Medulla oblongata (tissue), 1 donor: ENCODE data around the gene LRRC1.

Experiments used
- DNase-seq: peaks from one replicate; pipeline ENCODE4 v3.0.0-alpha.2; 2015; ENCODE audit errors: extremely low spot score

The LRRC1 gene

DNA sequence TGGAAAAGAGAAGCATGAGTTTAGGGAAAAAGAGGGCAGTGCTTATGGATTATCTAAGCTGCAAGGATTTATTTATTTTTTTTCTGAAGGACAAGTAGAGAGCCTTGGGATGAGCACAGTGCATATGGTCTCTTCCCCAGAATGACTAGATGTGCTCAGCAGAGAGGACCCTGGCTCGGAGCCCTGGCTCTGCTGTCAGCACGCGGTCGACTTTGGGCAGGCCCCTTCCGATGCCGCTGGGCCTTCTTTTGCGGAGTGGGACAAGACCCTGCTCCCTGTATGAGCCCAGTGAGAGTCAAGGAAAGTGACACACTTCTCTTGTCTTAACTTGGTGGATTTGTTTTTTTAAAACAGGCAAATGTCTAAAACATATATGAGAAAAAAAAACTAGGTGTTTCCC is 51.4 kb downstream of the LRRC1 start:
- no peak for DNase-seq

DNA sequence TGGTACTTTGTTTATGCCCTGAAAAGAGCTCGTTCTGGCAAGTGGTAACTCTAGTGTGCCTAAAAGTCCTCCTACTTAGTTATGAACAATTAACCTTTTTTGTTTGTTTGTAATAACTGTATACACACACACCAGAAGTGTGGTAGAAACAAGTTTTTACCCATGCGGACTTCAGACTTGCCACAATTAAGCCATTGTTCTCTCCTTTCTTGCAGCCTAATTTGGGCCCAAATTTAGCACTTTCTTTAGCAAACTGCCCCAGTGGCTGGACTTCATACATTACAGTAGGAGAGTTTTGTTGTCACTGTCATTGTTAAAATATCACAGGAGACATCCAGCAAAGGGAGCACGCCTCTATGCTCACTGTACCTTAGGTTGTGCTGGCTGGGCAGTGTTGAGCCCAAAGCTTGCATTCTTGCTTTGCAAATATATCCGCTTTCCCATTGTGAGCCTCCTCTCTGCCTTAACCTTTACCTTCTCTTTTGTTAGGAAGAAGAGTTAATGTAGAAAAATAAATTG is 53.0 kb downstream of the LRRC1 start:
- no peak for DNase-seq

DNA sequence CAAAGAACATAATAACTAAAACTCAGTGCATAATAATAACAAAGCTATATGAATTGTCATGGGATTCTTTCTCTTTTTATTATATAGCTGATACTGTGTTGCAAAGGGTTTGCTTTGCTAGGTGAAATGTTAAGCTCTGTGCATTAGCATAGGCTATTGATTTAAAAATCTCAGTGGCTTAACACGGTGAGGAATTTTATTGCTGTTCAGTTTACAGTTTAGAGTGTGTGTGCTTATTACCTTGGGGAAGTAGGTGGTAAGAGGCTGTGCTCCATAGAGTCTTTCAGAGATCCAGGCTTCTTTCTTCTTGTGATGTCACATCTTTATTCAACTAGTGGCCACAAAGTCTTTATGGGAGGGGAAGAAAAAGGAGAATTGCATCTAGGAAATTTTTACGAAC is 55.7 kb downstream of the LRRC1 start:
- DNase-seq: no peak

DNA sequence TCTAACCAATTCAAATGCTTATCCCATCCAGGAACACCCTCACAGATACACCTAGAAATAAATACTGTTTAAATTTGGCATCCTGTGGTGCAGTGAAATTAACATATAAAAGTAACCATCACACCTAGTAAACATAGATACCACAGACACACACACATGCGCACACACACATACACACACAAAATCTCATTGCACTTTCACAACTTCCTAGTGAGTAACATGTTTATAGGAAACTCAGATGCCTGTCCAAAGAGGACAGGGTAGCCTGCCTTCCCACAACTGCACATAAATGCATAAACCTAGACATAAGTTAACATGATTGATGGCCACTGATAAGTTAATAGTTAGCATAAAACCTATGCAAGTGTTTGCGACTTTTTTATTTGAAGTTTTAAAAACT is 56.8 kb downstream of the LRRC1 start:
- no peak for DNase-seq

DNA sequence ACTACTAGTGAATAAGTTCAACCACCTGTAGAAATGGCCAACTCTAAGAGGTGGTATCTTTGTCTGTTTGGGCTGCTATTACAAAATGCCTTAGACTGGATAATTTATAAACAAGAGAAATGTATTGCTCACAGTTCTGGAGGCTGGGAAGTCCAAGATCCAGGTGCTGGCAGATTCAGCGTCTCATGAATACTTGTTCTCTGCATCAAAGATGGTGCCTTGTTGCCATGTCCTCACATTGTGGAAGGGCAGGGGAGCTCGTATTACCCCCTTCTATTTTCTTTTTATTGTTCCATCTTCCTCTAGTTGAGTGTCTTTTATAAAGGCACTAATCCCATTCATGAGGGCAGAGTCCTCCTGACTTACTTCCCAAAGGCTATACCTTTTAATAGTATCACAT is 58.0 kb downstream of the LRRC1 start:
- no peak for DNase-seq

DNA sequence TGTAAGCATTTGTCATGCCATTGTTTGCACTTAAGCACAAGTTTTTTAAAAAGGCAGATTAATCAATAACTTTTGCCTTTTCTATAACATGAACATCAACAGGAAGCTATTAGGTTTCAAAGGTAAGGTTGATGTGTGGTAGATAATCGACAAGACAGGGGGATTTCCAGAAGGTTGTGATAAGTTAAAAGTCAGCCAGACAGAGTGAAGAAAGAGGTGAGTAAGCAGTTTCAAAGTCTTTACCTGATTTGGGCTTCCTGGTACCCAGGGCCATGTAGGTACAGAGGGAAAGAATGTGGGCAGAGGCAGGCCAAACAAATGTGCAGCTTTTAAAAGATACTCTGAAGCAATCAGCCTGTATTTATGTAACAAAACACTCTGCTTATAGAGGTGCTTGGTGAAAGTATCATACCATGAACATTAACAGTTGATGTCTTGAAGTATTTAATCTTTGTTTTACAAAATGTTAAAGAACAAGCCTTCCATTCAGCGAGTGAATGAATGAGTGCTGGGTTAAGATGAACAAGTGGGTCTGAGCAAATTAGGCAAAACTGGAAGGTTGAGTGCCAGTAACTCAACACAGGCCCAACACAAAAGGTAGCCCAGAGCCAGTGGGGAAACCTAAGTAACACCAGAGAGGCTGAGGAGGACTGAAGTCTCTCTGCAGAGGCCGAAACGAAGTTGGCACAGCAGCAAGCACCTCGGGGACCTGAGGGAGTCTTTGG is 60.2 kb downstream of the LRRC1 start:
- no peak for DNase-seq

DNA sequence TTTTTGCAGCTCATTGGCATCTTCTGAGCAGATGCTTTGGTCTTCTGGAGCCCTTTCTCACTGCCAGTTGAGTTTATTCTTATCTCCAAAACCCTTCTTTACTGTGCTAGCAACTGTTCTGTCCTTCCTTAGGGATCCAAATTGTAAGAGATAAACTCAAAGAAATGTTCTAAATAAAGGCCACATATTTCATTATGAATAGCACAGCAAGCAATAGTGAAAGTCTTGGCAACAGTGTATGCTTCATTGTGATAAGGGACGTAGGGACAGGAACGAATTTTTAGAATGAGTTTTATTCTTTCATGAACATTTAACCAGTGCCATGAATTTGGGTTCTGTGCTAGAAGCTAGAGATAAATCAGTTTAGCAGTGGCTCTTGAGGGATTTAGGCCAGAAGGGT is 61.1 kb downstream of the LRRC1 start:
- DNase-seq: no peak

DNA sequence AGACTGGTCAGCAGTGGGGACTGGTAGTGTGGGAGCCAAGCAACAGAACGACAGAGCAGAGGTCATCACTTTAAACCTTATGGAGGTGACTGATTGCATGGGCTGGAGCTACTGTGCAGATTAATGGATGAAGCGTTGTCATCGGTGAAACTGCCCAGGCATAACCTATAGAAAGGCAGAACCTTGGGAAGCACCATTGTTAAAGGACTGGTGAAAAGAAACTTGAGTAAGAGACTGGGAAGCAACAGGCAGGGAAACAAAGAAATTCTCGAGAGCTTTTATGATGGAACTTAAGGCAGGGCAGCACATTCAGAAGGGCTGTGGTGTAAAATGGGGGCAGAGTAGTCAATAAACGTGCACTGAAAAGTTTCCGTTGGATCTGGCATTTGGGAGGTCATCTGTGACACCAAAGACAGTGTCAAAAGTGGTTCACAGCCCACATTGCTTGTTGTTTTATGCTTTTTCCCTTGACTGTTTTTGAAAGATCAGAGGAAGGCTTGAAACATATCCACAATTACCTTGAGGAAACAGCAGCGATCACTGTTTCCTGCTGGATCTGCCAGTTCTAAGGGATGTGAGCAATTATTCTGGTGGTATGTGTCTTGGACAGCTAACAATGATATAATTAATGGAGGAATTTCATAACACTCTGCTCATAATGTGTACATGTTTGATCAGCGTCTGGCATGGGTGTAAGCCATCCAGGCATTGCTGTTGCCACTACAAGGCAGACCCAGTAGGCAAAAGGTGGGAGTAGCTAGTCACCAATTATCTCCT is 62.7 kb downstream of the LRRC1 start:
- no peak for DNase-seq

DNA sequence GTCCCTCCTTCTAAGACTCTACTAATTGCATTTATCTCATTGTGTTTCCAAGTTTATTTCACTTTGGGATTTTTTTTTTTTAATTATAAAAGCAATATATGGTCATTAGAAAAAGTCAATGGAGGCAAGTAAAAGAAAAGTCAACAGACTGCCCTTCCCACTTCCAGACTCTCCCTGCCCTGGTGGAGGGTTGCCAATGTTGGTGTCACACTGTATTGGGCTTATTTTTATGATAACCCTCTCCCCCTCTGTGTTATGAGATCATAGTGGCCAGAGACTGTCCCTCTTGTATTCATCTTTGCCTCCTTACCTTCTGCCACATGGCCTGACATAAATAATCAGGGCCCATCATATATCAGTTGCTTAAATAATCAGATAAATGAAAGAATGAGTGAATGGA is 63.4 kb downstream of the LRRC1 start:
- no peak for DNase-seq

DNA sequence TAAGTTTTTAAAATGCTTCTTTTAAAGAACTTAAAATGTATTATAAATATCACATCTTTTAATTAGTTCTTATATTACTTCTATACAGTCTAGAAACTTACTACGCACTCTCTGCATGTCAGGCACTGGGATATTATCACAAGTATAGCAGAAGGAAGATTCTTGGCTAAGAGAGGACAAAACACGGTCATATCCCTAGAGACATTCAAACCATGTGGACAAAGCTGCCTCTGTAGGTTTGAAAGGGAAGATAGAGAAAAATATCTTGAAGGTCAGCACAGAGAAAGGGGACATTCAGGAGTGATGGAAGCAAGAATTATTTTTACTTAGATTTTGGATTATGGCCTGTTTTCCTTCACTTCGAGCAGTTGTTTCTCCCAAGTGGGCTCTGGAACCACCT is 64.1 kb downstream of the LRRC1 start:
- DNase-seq: no peak

DNA sequence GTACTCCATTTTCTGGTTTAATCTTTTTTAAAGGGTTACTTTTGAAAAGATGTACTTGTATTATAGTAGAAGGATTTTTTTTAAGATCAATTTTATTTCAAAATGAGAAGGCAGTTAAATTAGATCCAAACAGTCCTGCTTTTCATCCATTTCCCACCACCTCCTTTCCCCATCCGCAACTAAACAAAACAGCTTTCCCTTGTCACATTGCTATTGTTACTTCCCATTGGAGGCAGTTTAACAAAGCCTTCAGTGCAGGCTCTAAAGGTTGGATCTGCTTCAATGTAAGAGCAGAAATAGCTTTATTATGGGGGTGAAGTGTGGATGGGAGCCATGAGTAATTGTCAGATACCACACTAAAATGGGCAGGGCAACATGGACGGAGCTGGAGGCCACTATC is 65.7 kb downstream of the LRRC1 start:
- DNase-seq: no peak

DNA sequence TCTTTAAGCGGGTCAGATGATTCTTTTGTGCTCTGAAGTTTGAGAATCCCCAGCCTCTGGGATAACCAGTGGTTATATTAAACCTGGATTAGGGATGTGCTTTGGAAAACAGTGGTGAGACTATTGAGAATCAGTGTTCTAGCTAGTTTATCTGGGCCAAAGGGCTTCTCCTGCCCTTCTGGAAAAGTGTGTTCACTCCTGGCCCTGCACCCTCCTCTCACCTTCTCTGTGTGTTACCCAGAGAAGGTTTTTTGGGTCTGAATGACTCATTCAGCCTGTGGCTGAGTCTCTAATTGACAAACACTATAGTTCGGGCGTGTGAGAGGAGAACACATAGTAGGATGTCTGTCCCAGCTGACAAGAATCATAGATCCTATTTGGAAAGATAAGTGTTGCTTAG is 66.7 kb downstream of the LRRC1 start:
- no peak for DNase-seq

DNA sequence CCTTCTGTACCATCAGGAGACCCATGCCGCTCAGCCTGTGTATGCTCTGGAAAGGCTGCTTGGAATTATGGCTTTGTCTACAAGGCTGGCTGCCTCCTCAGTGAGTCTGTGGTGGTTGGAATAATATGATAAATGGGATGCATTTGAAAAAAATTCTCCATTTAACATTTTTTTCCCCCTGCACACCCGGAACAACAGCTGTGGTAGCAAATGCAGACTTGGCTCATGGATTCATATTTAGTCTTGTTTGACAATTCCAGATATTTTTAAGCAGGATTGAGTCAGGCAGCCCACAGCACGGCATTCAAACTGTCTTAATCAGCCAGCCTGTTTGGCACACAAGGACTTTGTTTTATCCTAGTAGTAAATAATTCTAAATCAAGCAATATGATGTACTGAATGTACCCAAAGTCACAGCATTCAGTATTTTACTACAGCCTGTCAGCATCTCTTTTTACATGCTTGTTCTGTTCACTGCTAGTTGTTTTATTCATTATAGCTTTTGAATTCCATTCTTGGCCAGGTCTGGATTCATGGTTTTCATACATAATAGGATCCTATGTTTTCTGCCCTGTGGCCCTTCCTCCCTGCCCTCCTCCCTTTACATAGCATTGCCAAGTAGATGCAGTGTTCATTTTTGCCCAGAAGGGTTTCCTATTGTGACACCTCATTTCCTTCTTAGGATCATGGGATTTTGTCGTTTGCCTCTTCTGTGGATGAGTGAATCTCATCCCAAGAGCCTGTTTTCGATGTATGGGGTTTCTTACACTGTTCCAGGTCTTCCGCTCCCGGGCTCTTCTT is 68.1 kb downstream of the LRRC1 start:
- peak; percentile 51 for DNase-seq

DNA sequence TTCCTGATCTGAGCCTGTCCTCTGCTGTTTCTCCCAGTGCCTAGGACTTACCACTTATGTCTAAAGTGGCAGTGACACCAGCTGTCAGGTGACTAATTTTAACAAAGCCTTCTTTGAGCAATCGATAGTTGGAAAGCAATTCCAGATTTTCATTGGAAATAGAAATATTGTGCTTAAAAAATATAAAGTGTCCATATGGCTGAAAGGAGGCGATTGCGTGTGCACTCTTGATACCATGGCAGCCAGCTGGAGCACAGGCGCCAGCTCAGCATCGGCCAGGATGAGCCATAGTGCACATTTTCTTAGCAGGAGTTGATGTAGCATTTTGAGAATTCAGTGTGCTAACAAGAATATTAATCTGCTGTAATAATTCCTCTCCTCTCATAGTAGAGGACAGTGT is 70.0 kb downstream of the LRRC1 start:
- no peak for DNase-seq

DNA sequence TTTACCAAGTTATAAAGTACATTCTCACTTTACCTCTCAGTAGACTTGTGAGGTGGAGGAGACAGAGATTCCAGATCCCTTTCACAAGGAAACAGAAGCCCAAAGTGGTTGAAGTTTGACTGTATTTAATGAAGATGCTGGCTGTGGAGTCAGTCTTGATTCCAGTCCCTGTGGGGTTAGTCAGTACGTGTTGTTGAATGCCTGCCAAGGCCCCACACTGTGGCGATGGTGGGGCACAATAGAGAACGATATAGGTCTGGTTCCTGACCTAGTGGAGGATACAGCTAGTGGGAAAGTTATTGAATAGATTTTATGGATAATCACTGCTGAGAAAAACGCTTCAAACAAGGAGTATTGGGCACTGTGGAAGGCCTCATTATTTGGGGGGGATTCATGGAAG is 71.4 kb downstream of the LRRC1 start:
- DNase-seq: no peak

DNA sequence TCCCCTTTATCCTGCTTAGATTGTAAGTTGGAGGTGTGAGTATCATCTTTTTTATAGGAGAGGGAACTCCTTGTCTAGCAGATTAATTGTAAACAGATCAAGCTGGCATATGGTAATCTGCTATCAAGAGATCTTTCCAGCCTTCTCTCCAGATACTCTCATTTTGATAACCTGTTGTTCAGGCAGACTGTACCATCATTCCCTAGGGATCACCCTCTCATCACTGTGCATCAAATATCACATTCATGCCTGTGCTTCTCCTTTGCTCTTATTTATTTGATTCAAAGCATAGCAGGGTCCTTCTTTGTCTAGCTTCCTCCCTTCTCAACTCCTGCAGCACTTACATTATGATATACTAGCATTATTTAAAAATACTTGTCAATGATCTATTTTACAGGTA is 73.8 kb downstream of the LRRC1 start:
- no peak for DNase-seq

DNA sequence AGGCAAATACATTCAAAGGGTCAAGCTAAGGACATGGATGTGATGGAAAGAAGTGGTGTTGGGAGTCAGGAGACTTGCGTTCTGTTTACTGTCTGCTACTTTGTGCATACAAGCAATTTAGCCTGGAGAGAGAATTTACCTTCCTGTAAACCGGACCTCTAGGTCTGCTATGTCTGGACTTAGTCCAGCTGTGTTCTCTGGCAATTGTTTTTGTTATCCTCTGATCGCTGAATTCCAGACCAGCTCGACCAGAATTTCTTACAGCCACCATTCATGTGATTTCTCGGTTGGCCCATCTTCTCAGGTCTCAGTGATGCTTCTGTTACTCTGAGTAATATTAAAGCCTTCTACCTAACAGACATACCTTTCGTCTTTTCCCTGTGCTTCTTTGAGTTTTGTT is 75.2 kb downstream of the LRRC1 start:
- DNase-seq: no peak

DNA sequence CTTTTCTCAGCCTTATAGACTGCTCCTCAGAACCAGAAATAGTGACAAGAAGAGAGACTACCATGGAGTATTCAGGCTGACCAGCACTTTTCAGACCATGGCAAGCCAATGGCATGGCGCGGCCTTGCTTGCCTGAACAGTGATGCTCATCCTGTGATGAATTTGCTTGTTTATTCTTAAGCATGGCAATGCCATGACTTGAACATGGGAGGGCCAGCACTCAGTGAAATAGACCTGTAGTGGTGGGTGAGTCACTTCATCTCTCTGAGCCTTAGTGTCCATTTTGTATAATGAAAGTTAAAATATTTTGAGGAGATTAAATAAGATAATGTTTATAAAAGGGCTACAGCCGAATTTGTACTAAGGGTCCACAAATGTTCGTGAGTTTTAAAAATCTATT is 79.1 kb downstream of the LRRC1 start:
- no peak for DNase-seq

DNA sequence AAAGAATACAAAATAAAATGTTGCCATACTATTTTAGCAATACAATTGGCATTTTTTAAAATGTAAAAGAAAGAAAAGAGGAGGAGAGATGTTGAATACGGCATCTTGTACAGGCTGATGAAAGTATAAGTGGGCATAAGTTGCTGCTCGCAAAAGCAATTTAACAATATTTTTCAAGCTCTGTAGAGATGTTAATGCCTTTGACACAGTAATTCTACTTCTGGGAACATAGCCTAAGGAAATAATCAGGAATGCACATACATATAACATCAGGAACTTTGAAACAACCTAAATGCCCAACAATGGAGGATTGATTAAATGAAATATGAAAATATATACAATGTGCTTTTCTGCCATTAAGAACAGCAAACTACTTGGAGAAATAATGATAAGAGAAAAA is 80.2 kb downstream of the LRRC1 start:
- no peak for DNase-seq

DNA sequence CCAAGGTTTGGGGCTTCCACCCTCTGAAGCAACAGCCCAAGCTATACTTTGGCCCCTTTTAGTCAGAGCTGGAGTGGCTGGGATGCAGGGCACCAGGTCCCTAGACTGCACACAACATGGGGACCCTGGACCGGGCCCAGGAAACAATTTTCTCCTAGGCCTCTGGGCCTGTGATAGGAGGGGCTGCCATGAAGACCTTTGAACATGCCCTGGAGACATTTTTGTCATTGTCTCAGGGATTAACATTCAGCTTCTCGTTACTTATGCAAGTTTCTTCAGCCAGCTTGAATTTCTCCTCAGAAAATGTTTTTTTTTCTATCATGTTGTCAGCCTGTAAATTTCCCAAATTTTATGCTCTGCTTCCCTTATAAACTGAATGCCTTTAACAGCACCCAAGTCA is 82.3 kb downstream of the LRRC1 start:
- no peak for DNase-seq

DNA sequence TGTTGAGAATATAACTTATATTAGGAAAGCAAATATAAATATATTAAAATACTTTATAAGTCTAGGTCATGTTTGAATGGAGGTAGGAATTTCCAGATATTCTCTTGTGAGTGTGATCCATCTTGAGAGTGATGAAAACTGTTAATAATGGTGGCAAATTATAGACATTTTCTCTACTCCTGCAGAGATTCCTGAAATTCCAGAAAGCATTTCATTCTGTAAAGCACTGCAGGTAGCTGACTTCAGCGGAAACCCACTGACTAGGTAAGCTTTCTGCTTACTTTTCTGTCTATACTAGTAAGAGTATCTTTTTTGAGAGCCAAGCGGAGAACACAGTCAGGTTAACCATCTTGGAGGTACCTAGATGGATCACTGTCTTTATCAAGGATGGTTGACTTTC is 84.0 kb downstream of the LRRC1 start:
- DNase-seq: no peak

DNA sequence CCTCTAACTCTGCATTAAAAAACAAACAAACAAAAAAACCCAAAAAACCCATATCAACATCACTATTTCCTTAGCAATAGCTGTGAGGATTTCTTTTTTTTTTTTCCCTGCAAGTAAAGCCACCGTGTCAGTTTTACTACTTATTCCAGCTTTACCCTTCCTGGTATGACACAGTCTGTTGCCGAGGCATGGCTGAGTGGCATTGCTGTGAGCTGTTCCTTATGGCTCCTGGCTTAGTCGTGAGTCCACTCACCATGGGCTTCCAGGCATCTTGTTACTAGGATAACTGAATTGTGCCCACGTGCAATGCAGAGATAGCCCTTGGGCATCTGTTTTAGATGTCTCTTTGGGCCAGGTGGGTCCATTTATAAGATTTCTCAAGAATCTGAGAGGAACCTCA is 84.8 kb downstream of the LRRC1 start:
- no peak for DNase-seq

DNA sequence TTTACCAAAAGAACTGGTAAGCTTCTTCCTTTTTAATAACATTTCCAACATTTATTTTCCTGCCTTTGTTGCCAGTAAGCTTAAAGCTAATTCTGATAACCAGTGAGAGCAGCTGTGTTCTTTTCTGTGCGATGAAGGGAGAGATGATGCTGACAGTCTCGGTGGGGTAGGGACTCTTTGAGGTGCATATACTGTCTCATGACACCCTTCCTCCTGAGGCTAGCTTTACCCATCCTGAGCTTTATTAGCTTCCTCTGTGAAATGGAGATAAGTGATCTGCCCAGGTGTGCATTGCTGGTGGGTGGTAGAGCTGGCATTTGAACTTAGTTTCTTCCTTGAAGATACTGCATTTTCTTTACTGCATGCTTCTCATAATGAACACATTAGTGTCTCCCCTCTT is 92.5 kb downstream of the LRRC1 start:
- DNase-seq: no peak
